ENCODE results near the gene ALG14.

DNA sequence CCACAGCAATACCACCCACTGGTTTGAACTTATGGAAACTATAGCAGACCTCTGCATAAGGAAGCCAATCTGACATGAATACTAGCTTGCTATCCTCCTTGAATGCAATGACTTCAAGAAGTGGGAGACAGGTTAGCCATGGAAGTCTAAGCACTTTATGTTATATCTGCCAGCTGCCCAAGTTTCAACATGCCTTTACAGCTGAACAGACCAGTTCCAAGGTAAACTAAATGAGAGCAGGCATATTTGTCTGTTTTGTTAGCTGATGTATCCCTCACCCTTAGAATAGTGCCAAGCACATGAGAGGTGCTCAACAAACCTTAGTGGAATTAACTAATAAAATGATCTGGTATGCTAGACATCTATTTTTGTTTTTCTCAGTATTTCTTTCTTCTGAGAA is 65.1 kb downstream of the ALG14 start:
- TF ChIP-seq ELF1 (IDR thresholded peaks at IDR 0.05; ENCODE audit: borderline replicate concordance, low read depth) (no peak), CEBPB (IDR thresholded peaks at IDR 0.05; ENCODE audit: low read depth) (no peak), POLR2A (IDR thresholded peaks at IDR 0.05; ENCODE audit: borderline replicate concordance, extremely low read depth, insufficient read depth, insufficient read length) (no peak), ZNF274 (IDR thresholded peaks at IDR 0.05; ENCODE audit: low read depth, low read length) (no peak), RAD21 (IDR thresholded peaks at IDR 0.05; ENCODE audit: low read depth) (no peak), MAX (IDR thresholded peaks at IDR 0.05) (no peak), ATF3 (IDR thresholded peaks at IDR 0.05) (no peak), EZH2 (IDR thresholded peaks at IDR 0.05) (no peak), TCF7L2 (IDR thresholded peaks at IDR 0.05; ENCODE audit: borderline replicate concordance, extremely low read depth, insufficient read depth, insufficient read length) (no peak), SIN3A (IDR thresholded peaks at IDR 0.05; ENCODE audit: low read depth) (no peak), SRF (IDR thresholded peaks at IDR 0.05; ENCODE audit: low read depth) (no peak), YY1 (IDR thresholded peaks at IDR 0.05; ENCODE audit: extremely low read depth, insufficient replicate concordance, low read depth, low read length) (no peak)
- TF ChIP-seq, protein P1, sequence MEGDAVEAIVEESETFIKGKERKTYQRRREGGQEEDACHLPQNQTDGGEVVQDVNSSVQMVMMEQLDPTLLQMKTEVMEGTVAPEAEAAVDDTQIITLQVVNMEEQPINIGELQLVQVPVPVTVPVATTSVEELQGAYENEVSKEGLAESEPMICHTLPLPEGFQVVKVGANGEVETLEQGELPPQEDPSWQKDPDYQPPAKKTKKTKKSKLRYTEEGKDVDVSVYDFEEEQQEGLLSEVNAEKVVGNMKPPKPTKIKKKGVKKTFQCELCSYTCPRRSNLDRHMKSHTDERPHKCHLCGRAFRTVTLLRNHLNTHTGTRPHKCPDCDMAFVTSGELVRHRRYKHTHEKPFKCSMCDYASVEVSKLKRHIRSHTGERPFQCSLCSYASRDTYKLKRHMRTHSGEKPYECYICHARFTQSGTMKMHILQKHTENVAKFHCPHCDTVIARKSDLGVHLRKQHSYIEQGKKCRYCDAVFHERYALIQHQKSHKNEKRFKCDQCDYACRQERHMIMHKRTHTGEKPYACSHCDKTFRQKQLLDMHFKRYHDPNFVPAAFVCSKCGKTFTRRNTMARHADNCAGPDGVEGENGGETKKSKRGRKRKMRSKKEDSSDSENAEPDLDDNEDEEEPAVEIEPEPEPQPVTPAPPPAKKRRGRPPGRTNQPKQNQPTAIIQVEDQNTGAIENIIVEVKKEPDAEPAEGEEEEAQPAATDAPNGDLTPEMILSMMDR (IDR thresholded peaks at IDR 0.05 in 2 of 3, conservative IDR thresholded peaks at IDR 0.05 in 1 of 3; ENCODE audit: borderline replicate concordance in 1 of 3, insufficient read depth in 1 of 3, low read depth in 2 of 3, low read length in 2 of 3) = no peak
- TF ChIP-seq, protein P2, sequence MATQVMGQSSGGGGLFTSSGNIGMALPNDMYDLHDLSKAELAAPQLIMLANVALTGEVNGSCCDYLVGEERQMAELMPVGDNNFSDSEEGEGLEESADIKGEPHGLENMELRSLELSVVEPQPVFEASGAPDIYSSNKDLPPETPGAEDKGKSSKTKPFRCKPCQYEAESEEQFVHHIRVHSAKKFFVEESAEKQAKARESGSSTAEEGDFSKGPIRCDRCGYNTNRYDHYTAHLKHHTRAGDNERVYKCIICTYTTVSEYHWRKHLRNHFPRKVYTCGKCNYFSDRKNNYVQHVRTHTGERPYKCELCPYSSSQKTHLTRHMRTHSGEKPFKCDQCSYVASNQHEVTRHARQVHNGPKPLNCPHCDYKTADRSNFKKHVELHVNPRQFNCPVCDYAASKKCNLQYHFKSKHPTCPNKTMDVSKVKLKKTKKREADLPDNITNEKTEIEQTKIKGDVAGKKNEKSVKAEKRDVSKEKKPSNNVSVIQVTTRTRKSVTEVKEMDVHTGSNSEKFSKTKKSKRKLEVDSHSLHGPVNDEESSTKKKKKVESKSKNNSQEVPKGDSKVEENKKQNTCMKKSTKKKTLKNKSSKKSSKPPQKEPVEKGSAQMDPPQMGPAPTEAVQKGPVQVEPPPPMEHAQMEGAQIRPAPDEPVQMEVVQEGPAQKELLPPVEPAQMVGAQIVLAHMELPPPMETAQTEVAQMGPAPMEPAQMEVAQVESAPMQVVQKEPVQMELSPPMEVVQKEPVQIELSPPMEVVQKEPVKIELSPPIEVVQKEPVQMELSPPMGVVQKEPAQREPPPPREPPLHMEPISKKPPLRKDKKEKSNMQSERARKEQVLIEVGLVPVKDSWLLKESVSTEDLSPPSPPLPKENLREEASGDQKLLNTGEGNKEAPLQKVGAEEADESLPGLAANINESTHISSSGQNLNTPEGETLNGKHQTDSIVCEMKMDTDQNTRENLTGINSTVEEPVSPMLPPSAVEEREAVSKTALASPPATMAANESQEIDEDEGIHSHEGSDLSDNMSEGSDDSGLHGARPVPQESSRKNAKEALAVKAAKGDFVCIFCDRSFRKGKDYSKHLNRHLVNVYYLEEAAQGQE (IDR thresholded peaks at IDR 0.05; ENCODE audit: low read depth) = no peak

Measured in HCT116 (cell line).